Gastrocnemius medialis (tissue), 4 donors: ENCODE measurements around the gene JAM3. TPM values are rescaled to one million over a fixed set of nuclear protein-coding genes. Genes with fewer than 3 reads are reported as not detected.

Source experiments
- ATAC-seq, 2 donors: fragments of 150-250 bp; one replicate each; pipeline ENCODE4 v1.9.1; 2016
- DNase-seq, 2 donors: peaks; one replicate each; pipeline ENCODE4 v3.0.0-alpha.2; 2019
- H3K27ac ChIP-seq, 4 donors: fragments of 200-600 bp; sonication (generic); 1 replicate in 1 of 4; 2 replicates in 3 of 4; pipeline ENCODE4 v1.5.1; 2016 to 2018; ENCODE audit warnings: mild to moderate bottlenecking in 2 of 4, moderate library complexity in 1 of 4
- H3K27me3 ChIP-seq, 3 donors: fragments of 200-600 bp; sonication (generic) in 2 of 3; 1 replicate in 1 of 3; 2 replicates in 2 of 3; pipeline versions ENCODE4 v1.5.1 to v1.6.0; 2016 to 2019; ENCODE audit warnings: mild to moderate bottlenecking in 1 of 3, moderate library complexity in 1 of 3
- H3K36me3 ChIP-seq, 2 donors: fragments of 200-600 bp; sonication (generic) in 1 of 2; one replicate each; pipeline ENCODE4 v1.5.1; 2017 to 2018
- H3K4me1 ChIP-seq, 2 donors: fragments of 200-600 bp; sonication (generic) in 1 of 2; one replicate each; pipeline ENCODE4 v1.5.1; 2016 to 2017; ENCODE audit warnings: mild to moderate bottlenecking in 2 of 2
- H3K4me3 ChIP-seq, 4 donors: fragments of 200-600 bp; sonication (generic) in 3 of 4; 1 replicate in 1 of 4; 2 replicates in 3 of 4; pipeline ENCODE4 v1.5.1; 2016 to 2019; ENCODE audit warnings: mild to moderate bottlenecking in 2 of 4
- H3K9me3 ChIP-seq, 3 donors: fragments of 200-600 bp; sonication (generic) in 2 of 3; 1 replicate in 1 of 3; 2 replicates in 2 of 3; pipeline ENCODE4 v1.5.1; 2016 to 2019
- CTCF ChIP-seq, 5 experiments: fragments of 450-650 bp in 3 of 5; fragments of 200-600 bp in 2 of 5; sonication (generic) in 2 of 5; IDR thresholded peaks in 4 of 5; conservative IDR thresholded peaks in 1 of 5; 1 replicate in 4 of 5; 2 replicates in 1 of 5; pipeline ENCODE4 v1.5.1; 2016 to 2019; ENCODE audit warnings: antibody characterized with exemption in 5 of 5, mild to moderate bottlenecking in 3 of 5, moderate library complexity in 3 of 5
- POLR2A ChIP-seq, 2 donors: fragments of 450-650 bp; IDR thresholded peaks; one replicate each; pipeline ENCODE4 v1.6.1; 2017; ENCODE audit warnings: antibody characterized with exemption in 2 of 2, mild to moderate bottlenecking in 2 of 2, moderate library complexity in 2 of 2
- in situ Hi-C, 4 donors: fragments of 200-750 bp; cut with MboI; loops; one replicate each; pipeline versions ENCODE4 v1.15.0 to v1.8.0; 2017; ENCODE audit warnings: low sequenced_read_pairs in 4 of 4
- intact Hi-C: fragments of 100-400 bp; cut with DNase I; formaldehyde crosslinking; loops from one replicate; pipeline ENCODE4 v1.15.1; 2023; ENCODE audit warnings: low total_unique reads
- total RNA-seq, 4 donors: library from RNA; depleted of rRNA; stranded (reverse); fragments of >200 nt; gene quantifications; one replicate each; pipeline versions ENCODE4 v1.1.0 to v1.2.3, GENCODE V29; 2016

The JAM3 gene
- total RNA-seq, 4 donors from 2014 or later = 3.5 to 9.7 (median 6.2) TPM

- in situ Hi-C loops = no loop called here
- Histone ChIP-seq H3K9me3 (no peaks in the 10 kb centered on the region), H3K4me3 (no peak overlapping the region), H3K36me3 (no peaks in the 10 kb centered on the region), H3K27ac (no peak overlapping the region), H3K27me3 (peaks cover 4 to 9% (median 4%) of the 10 kb centered on the region in 3 donors), H3K4me1 (no peaks in the 10 kb centered on the region)
- intact Hi-C loops = no loop called here
- ATAC-seq (no peak), DNase-seq (no peak)
- TF ChIP-seq CTCF (IDR thresholded peaks at IDR 0.05 in 4 of 5, conservative IDR thresholded peaks at IDR 0.05 in 1 of 5) = no peak
- no peak for TF ChIP-seq POLR2A (IDR thresholded peaks at IDR 0.05)
Observed at GRCh38 chr11:134063124-134063495, 5.8 kb upstream of the JAM3 start.

DNA sequence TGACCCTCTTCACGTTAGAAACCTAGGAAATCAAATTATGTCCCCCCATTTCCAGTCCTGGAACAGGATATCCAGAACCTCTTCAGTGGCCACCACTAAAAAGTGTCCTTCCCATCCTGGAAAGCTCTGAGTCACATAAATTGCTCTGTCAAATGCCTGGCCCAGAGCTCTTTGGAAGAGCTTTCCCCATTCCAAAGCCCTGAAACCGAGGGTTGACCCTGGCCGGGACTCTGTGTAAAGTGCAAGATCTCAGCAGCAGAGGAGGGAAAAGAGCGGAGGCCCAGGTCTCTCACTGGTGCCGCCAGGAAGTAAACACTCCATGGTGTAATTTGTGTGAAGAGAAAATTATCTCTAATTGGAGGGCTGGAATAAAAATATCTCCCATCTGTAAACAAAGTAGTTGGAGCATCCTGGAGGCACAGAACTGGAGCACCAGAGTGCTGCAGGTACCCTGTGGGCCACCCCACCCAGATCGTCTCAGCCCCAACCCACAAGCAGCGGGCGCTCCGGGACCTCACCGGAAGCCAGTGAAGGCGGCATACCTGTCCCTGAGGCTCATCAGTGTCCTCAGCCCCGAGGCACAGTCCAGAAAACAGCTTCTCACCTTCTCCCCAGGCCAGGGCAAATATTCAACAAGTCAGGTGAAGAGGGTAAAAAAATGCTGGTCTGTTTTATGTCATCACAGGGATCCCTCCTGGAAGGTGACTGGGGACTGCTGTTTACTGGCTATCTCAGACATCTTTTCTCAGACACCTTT lies 4.7 kb upstream of the JAM3 start:
- Histone ChIP-seq H3K9me3 (no peaks in the 10 kb centered on the region), H3K36me3 (no peaks in the 10 kb centered on the region), H3K4me1 (no peaks in the 10 kb centered on the region), H3K27ac (no peak overlapping the region), H3K4me3 (no peak overlapping the region), H3K27me3 (peaks cover 9 to 17% (median 11%) of the 10 kb centered on the region in 3 donors)
- intact Hi-C loops = no loop called here
- TF ChIP-seq CTCF (IDR thresholded peaks at IDR 0.05 in 4 of 5, conservative IDR thresholded peaks at IDR 0.05 in 1 of 5) = no peak
- no peak for DNase-seq
- no peak for ATAC-seq
- in situ Hi-C loops = no loop called here

GRCh38 chr11:134065381-134065780 lies 3.5 kb upstream of the JAM3 start:
- DNase-seq (no peak), ATAC-seq (no peak)
- Histone ChIP-seq H3K36me3 (no peaks in the 10 kb centered on the region), H3K27me3 (peaks cover 16 to 22% (median 19%) of the 10 kb centered on the region in 3 donors), H3K4me1 (peaks cover 0 to 9% of the 10 kb centered on the region in 2 donors), H3K4me3 (no peak overlapping the region), H3K27ac (no peak overlapping the region), H3K9me3 (no peaks in the 10 kb centered on the region)
- in situ Hi-C loops = no loop called here
- intact Hi-C loops = no loop called here
- TF ChIP-seq CTCF (IDR thresholded peaks at IDR 0.05 in 4 of 5, conservative IDR thresholded peaks at IDR 0.05 in 1 of 5) (no peak), POLR2A (IDR thresholded peaks at IDR 0.05) (no peak)

- H3K36me3 ChIP-seq = no peaks in the 10 kb centered on the region
- H3K27me3 ChIP-seq = peaks cover 19 to 24% (median 22%) of the 10 kb centered on the region in 3 donors
- H3K4me3 ChIP-seq = no peak overlapping the region
- no peak for DNase-seq
- no peak overlapping the region for H3K27ac ChIP-seq
- H3K4me1 ChIP-seq = peaks cover 0 to 9% of the 10 kb centered on the region in 2 donors
- no peak for TF ChIP-seq CTCF (IDR thresholded peaks at IDR 0.05 in 4 of 5, conservative IDR thresholded peaks at IDR 0.05 in 1 of 5)
- TF ChIP-seq POLR2A (IDR thresholded peaks at IDR 0.05) = no peak
- in situ Hi-C loops (no loop called here), intact Hi-C loops (no loop called here)
- ATAC-seq = no peak
- no peaks in the 10 kb centered on the region for H3K9me3 ChIP-seq
Observed at GRCh38 chr11:134066943-134067885, 1.7 kb upstream of the JAM3 start.
